Activated CD8-positive, alpha-beta memory T cell treated with anti-CD3 and anti-CD28 coated beads, Interleukin-2, amount 50 U/mL, for 48 hours (primary cell): ENCODE data around the gene YDJC.
A peak's percentile ranks its signal among the peaks of the same experiment; 100 is the strongest.
"Not testable (repeated sequence)": the region's sequence is repeated elsewhere in the genome, so short reads cannot be mapped to it uniquely, and the experiment has no call there.

Experiments used
- DNase-seq: peaks from one replicate; pipeline ENCODE4 v3.0.0-alpha.2; 2020

The YDJC gene

DNA sequence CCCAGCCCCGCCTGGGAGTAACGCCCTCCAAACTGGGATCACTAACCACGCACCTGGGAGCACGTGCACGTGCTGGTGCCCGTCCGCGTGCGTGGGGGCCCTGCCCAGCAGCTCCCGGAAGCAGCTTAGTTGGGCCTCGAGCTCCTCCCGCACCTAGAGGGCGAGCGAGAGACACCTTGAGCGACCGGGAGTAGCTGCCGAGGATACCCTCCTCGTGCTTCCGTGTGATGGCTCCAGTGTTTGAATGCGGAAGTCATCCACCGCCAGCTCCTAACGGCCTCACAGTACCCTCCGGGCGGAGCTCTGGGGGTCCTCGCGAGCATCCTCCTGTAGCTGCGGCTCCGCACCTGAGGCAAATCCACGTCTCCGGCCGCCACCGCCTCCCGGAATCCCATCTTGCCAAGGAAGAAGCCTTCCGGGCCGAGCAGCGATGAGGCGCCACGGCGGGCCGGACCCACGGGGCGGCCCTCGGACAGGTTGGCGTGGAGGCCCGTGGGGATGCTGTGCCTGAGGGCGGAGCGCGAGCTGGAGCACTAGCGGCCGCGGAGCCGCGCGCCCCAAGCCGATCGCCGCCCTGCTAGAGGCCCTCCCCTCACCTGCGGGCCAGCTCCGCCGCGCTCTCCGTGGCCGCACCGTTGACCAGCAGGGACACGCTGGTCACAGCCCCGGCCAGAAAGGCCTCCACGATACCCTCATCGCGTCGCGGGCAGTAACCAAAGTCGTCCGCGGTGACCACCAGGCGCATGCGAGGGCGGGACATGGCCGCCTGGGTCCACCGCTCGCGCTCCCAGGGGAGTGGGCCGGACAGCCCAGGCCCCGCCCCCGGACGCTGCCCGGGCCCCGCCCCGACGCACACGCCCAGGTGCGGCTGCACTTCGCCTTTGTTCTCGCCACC lies at the start of gene YDJC:
Gene YDJC, minus strand, starts transcription at position 768 of the 895 bp plus-strand sequence. Its CDS starts 8 bp downstream, at position 760.
- peak; percentile 98 for DNase-seq

DNA sequence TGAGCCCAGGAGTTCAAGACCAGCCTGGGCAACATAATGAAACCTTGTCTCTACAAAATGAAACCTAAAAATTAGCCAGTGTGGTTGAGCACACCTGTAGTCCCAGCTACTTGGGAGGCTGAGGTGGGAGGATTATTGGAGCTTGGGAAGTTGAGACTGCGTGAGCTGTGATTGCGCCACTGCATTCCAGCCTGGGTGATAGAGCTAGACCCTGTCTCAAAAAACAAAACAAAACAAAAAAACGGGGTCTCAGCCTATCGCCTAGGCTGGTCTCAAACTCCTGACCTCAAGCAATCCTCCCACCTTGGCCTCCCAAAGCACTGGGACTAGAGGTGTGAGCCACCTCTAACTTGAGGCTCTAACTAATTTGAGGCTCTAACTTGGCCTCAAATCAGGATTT lies 49.6 kb upstream of the YDJC start:
- no peak for DNase-seq

DNA sequence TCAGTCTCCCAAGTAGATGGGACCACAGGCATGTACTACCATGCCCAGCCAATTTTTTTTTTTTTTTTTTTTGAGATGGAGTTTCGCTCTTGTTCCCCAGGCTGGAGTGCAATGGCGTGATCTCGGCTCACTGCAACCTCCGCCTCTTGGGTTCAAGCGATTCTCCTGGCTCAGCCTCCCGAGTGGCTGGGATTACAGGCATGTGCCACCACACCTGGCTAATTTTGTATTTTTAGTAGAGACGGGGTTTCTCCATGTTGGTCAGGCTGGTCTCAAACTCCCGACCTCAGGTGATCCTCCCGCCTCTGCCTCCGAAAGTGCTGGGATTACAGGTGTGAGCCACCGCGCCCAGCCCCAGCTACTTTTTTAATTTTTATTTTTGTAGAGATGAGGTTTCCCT lies 49.0 kb upstream of the YDJC start:
- not testable (repeated sequence) for DNase-seq

- DNase-seq: no peak
Observed at GRCh38 chr22:21677606-21678443, 48.0 kb upstream of the YDJC start.

DNA sequence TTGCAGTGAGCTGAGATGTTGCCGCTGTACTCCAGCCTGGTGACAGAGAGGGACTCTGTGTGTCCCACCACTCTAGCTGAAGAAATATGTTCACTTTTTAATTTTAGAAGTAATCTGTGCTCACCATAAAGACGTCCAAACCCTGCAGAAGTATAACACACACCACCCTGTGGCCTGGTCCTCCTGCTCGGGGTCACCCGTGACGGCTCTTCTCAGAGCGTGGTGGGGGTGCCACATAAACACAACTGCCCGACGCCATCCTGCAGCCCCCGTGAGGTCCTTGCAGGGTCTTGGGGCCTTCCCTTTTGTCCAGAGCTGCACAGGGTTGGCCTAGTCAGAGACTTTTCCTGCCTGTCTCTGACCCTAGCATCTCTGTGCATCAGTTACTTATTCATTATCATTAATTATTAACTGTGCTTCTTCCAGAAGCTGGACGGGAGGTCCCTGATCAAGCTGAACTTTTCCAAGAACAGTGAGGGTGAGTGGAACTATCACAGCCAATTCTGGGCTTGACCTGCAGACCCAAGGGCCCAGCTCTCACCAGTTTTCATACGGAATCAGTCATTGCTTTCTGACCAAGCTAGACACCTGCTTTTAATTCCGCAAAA lies 44.9 kb upstream of the YDJC start:
- no peak for DNase-seq

- DNase-seq: no peak
Observed at GRCh38 chr22:21673534-21674321, 43.9 kb upstream of the YDJC start.

DNA sequence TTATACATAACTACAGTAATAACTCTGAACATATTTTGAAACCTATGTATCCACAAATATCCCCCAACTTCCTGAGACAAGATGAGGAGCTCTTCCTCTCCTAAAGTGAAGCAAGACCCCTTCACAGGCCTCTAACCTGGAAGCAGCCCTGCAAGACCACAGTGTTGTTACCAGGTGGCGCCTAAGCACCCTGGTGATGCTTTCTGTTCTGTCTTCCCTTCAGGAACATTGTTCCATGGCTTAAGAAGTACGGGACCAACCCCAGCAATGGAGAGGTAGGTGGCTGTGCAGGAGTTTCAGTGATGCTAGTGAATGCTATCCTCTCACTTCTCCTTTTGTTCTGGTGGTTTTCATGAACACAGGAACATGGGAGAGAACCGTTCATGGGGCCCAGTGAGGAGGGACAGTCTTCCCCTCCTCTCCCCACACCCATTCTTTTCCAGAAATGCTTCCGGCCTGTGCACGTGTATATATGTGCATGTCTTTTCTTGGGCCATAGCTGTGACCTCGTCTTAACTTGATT lies 42.3 kb upstream of the YDJC start:
- DNase-seq: no peak

- no peak for DNase-seq
Observed at GRCh38 chr22:21669026-21669425, 39.2 kb upstream of the YDJC start.

DNA sequence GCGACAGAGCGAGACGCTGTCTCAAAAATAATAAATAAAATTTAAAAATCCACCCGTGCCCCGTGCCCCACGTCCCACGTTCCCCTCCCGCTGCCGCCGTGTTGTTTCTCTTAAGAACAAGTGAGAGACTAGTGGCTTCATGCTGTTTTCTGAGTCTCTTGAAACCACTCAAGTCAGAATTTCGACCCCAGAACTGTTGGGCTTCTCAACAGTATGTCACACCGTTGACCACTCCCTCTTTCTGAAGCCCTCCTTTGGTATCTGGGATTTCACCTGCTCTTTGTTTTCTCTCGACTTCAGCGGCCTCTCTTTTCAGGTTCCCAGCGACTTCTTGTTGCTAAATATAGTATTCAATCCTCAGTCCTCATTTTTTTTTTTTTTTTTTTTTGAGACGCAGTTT lies 37.0 kb upstream of the YDJC start:
- no peak for DNase-seq

- DNase-seq: no peak
Observed at GRCh38 chr22:21665047-21665851, 35.4 kb upstream of the YDJC start.

- no peak for DNase-seq
Observed at GRCh38 chr22:21663738-21664137, 33.9 kb upstream of the YDJC start.

DNA sequence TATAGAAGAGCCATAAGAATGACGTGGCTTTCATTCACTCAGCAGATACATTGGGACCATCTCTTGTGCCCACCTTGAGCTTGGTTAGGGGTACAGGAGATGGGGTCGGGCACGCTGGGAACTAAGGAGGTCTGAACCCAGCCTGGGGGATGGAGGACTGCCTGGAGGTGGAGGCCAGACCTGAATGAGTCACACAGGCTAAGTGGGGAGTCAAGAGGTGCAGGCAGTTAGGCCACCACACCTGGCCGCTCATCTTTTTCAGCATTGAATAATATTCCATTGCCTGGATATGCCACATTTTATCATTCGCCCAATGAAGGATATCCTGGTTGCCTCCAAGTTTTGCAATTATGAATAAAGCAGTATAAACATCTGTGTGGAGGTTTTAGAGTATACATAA lies 32.2 kb upstream of the YDJC start:
- no peak for DNase-seq

GRCh38 chr22:21660904-21661303 lies 31.1 kb upstream of the YDJC start:
- DNase-seq: no peak

DNA sequence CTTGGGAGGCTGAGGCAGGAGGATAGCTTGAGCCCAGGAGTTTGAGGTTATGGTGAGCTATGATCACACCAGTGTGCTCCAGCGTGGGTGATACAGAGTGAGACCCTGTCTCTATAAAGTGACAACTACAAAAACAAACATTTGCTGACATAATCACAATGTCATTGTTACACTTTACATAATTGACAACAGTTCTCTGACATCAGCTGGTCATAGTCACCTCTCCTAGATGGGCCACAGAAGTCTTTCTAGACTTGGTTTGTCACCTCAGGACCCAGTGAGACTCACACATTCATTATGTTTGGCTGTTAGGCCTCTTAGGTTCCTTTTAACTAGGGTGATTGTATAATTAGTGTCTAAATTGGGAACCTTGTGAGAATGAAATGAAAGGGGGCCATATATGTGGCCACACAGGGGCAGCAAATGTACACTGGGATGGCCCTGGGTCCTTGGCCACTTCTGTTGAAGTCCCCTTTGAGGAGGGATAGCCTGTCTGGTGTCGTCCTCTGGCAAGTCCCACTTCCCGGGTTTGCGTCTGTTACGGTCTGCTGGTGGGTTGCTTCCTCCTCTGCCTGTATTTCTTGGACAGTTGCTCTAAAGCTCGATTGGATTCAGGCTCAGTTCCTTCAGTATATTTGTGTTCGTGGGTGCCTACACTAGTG lies 30.2 kb upstream of the YDJC start:
- no peak for DNase-seq

GRCh38 chr22:21657360-21658032 lies 27.7 kb upstream of the YDJC start:
- DNase-seq: peak; percentile 90

- no peak for DNase-seq
Observed at GRCh38 chr22:21657020-21657359, 27.2 kb upstream of the YDJC start.

DNA sequence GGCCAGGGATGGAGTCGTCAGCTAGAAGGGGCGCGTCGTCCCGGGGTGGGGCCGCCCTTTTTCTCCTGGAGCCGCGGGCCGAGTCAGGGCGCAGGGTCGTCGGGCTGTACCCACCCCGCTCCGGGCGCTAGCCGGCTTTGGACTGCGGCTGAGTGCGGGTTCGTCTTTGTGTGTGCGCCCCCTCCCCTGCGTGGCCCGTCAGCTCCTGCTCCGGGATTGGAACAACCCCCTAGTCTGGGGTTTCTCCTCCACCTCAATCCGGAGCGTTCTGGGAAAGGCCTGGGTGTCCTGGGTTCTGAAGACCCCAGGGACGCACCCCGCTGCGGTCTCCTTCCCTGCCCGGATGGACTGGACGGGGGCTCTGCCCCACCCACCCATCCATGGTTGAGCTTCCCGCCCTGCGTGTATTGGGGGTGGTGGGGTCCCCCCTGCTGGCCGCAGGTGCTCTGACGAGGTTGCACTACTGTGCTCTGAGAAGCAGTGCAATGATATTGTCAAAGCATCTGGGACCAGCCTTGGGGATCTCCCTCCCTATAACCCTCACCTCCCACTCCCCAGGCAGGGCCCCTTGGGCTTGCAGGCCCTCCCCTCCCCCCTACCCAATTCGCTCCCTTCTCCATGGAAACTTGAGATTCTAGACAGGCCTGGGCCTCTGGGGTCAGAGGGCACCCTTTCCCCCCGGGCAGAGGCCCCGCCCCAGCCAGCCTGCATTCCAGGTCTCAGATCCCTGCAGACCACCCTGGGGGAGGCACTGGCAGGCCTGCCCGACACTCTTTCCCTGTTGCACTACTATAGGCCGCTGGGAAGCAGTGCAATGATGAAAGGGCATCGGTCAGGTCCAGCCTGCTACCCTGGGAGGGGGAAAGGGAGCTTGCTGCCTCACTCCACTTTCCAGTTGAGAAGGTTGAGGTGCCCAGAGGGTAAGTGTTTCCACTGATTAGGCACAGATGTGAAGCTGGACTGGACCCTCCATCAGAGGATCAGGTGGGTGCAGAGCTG lies 23.0 kb upstream of the YDJC start:
- no peak for DNase-seq

GRCh38 chr22:21652010-21652546 lies 22.3 kb upstream of the YDJC start:
- peak; percentile 95 for DNase-seq

- DNase-seq: peak; percentile 63
Observed at GRCh38 chr22:21651521-21652009, 21.7 kb upstream of the YDJC start.
